SK-N-MC (cell line): ENCODE results near the gene PARD3B.
A peak's percentile ranks its signal among the peaks of the same experiment; 100 is the strongest.

ENCODE experiments used
- DNase-seq: peaks from one replicate; pipeline ENCODE4 v3.0.0-alpha.2; 2011; ENCODE audit warnings: low read depth, low spot score
- H3K27ac ChIP-seq: fragments of 200-600 bp; sonication (generic); 2 replicates; pipeline ENCODE4 v1.5.1; 2016; ENCODE audit warnings: mixed run types
- H3K36me3 ChIP-seq: fragments of 200-600 bp; sonication (generic); 2 replicates; pipeline ENCODE4 v1.6.1; 2017; ENCODE audit warnings: antibody characterized with exemption, low read length, mixed read lengths; ENCODE audit not compliant: insufficient read depth
- H3K4me3 ChIP-seq: fragments of 200-600 bp; sonication (generic); 2 replicates; pipeline ENCODE4 v1.5.1; 2016
- H3K9ac ChIP-seq: fragments of 200-600 bp; sonication (generic); 2 replicates; pipeline ENCODE4 v1.8.0; 2017; ENCODE audit warnings: mixed run types, mixed read lengths; ENCODE audit not compliant: insufficient read length
- H3K9me3 ChIP-seq: fragments of 200-600 bp; sonication (generic); 2 replicates; pipeline ENCODE4 v1.6.1; 2017; ENCODE audit warnings: low read depth, mild to moderate bottlenecking, antibody characterized with exemption, low read length, moderate library complexity, mixed read lengths
- EZH2 ChIP-seq: fragments of 200-600 bp; sonication (generic); IDR thresholded peaks from one replicate; pipeline ENCODE4 v1.6.1; 2017; ENCODE audit warnings: antibody characterized with exemption
- FOXP2 ChIP-seq: optimal IDR thresholded peaks from 2 replicates; pipeline ENCODE3; 2011; ENCODE audit warnings: mild to moderate bottlenecking, moderate library complexity; ENCODE audit not compliant: insufficient read depth; ENCODE audit errors: extremely low read length, control extremely low read depth
- POLR2AphosphoS5 ChIP-seq: IDR thresholded peaks from 2 replicates; pipeline ENCODE4 v1.6.1; 2012; ENCODE audit warnings: mild to moderate bottlenecking, low read depth, low read length, borderline replicate concordance

PARD3B gene

GRCh38 chr2:204681412-204681811, 136.1 kb downstream of the PARD3B start:
- Histone ChIP-seq H3K27ac (no peak overlapping the region), H3K9me3 (no peaks in the 10 kb centered on the region)

GRCh38 chr2:204683384-204683783, 138.1 kb downstream of the PARD3B start:
- TF ChIP-seq FOXP2: no peak
- no peak for TF ChIP-seq EZH2
- no peak for TF ChIP-seq POLR2AphosphoS5
- no peak overlapping the region for H3K27ac ChIP-seq
- DNase-seq: no peak
- H3K4me3 ChIP-seq: no peak overlapping the region
- no peak overlapping the region for H3K9ac ChIP-seq
- no peaks in the 10 kb centered on the region for H3K36me3 ChIP-seq
- no peaks in the 10 kb centered on the region for H3K9me3 ChIP-seq

More at GRCh38 chr2:204681412-204681811, 136.1 kb downstream of the PARD3B start:
- Histone ChIP-seq H3K36me3 (no peaks in the 10 kb centered on the region), H3K4me3 (no peak overlapping the region), H3K9ac (no peak overlapping the region)
- no peak for TF ChIP-seq EZH2
- no peak for TF ChIP-seq POLR2AphosphoS5
- no peak for TF ChIP-seq FOXP2
- DNase-seq: no peak

DNA sequence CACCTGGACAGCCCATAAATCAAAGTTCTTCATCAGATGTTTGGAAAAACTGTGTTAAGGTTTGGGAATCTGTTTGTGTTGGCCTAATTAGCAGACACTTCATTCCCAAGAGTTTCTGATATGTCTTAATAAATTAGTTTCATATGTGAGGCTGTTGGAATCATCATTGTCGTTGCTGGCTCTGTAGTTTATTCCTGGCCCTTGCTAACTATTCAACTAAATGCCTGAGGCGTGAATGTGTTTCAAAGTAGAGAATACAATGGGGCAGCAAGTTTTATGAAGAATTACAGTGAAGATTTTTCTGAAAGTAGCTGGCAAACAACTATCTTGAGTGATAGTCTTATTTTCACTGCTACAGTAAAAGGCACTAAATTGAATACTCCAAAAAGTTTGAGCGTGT, 141.1 kb downstream of the PARD3B start:
- DNase-seq: no peak

GRCh38 chr2:204687776-204688175, 142.5 kb downstream of the PARD3B start:
- Histone ChIP-seq H3K9ac (no peak overlapping the region), H3K4me3 (no peak overlapping the region), H3K9me3 (no peaks in the 10 kb centered on the region), H3K36me3 (no peaks in the 10 kb centered on the region), H3K27ac (no peak overlapping the region)
- DNase-seq: no peak
- TF ChIP-seq EZH2 (no peak), FOXP2 (no peak), POLR2AphosphoS5 (no peak)

More for the DNA sequence above, 141.1 kb downstream of the PARD3B start:
- TF ChIP-seq POLR2AphosphoS5 (no peak), EZH2 (no peak), FOXP2 (no peak)
- Histone ChIP-seq H3K4me3 (no peak overlapping the region), H3K36me3 (no peaks in the 10 kb centered on the region), H3K9me3 (no peaks in the 10 kb centered on the region), H3K9ac (no peak overlapping the region), H3K27ac (no peak overlapping the region)

DNA sequence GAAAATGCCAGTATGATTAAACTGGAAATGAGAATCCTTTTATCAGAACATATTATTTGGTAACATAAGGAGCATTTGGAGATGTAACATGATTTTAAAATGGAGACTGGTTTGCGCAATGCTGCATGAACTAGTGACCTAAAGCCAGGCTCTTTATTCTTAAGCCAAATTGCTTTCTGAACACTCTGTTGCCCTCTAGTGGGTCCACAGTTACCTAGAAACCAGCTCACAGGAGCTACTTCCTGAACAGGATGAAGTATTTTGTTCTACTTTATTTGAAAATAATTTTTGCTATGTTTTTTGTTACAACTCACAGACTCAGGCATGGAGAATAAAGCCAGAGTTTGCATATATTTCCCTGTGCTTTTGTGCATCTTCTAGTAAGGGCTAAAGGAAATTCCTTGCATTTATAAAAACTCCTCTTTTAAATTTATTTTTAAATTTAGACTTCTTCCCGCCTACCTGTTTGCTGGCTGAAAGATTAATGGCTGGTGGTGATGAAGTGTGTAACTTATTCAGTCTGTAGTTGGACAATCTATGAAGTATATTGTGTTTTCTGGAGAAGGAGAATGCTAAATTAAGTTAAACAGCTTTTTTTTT, 146.7 kb downstream of the PARD3B start:
- H3K9ac ChIP-seq: no peak overlapping the region
- no peak overlapping the region for H3K4me3 ChIP-seq
- H3K9me3 ChIP-seq: no peaks in the 10 kb centered on the region
- no peaks in the 10 kb centered on the region for H3K36me3 ChIP-seq
- DNase-seq: peak; percentile 35
- TF ChIP-seq FOXP2 (no peak), EZH2 (no peak), POLR2AphosphoS5 (no peak)
- H3K27ac ChIP-seq: no peak overlapping the region

GRCh38 chr2:204692790-204693189, 147.5 kb downstream of the PARD3B start:
- H3K4me3 ChIP-seq: no peak overlapping the region
- H3K9me3 ChIP-seq: no peaks in the 10 kb centered on the region
- no peak for DNase-seq
- no peak overlapping the region for H3K9ac ChIP-seq
- H3K27ac ChIP-seq: no peak overlapping the region
- no peak for TF ChIP-seq EZH2
- TF ChIP-seq POLR2AphosphoS5: no peak
- TF ChIP-seq FOXP2: no peak
- H3K36me3 ChIP-seq: no peaks in the 10 kb centered on the region

DNA sequence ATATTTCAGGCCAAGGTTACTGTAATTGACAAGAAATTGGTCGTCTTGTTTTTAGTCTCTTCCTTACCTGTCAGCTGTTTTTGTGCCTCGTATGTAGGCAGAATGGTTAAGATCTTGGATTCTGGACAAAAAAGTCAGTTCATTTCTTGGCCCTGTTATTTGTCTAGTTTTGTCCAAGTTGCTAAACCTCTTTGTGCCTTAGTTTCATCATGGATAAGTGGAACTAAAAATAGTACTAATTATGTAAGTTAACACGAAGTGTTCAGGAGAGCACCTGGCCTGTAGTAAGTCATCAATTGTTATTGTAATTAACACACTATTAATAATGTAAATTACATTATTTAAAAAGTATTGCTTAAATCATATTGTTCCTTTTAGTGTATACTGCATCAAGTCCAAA, 148.0 kb downstream of the PARD3B start:
- TF ChIP-seq EZH2 (no peak), POLR2AphosphoS5 (no peak), FOXP2 (no peak)
- no peak for DNase-seq
- H3K27ac ChIP-seq: no peak overlapping the region
- H3K9me3 ChIP-seq: no peaks in the 10 kb centered on the region
- no peak overlapping the region for H3K4me3 ChIP-seq
- no peak overlapping the region for H3K9ac ChIP-seq
- H3K36me3 ChIP-seq: no peaks in the 10 kb centered on the region

DNA sequence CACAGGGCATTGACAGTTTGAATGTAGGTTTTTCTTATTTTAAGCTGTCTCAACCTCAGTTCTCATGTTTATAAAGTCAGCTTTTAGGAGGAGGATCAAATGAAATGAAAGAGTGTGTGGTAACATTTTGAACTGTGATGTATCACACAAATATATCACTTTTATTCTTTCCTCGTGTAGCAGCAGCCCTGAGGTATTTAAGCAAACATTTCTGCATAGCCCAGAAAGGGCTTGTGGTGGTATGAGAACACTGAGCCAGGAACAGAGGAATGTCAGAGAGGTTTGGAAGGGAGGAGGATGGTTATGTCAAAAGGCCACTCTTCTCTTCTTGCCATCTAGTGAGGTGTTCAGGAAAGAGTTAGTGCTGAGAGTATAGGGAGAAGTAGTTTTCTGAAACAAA, 150.2 kb downstream of the PARD3B start:
- H3K9me3 ChIP-seq: no peaks in the 10 kb centered on the region
- H3K36me3 ChIP-seq: no peaks in the 10 kb centered on the region
- no peak overlapping the region for H3K9ac ChIP-seq
- no peak for DNase-seq
- TF ChIP-seq EZH2 (no peak), POLR2AphosphoS5 (no peak), FOXP2 (no peak)
- H3K27ac ChIP-seq: no peak overlapping the region
- no peak overlapping the region for H3K4me3 ChIP-seq

- Histone ChIP-seq H3K9me3 (no peaks in the 10 kb centered on the region), H3K36me3 (no peaks in the 10 kb centered on the region), H3K9ac (no peak overlapping the region), H3K27ac (no peak overlapping the region), H3K4me3 (no peak overlapping the region)
- TF ChIP-seq POLR2AphosphoS5 (no peak), EZH2 (no peak), FOXP2 (no peak)
- DNase-seq: no peak
Observed at GRCh38 chr2:204696124-204696523, 150.8 kb downstream of the PARD3B start.
